Left ventricle myocardium inferior (tissue), 1 donor: ENCODE measurements around the gene IGFBPL1. TPM values are rescaled to one million over a fixed set of nuclear protein-coding genes. Genes with fewer than 3 reads are reported as not detected.
"Not testable (repeated sequence)": the region's sequence is repeated elsewhere in the genome, so short reads cannot be mapped to it uniquely, and the experiment has no call there.

Experiments
- DNase-seq: peaks from one replicate; pipeline ENCODE4 v3.0.0-alpha.2; 2020
- H3K27ac ChIP-seq: fragments of 200-600 bp; replicated peaks from 2 replicates; pipeline ENCODE4 v1.8.0; 2021
- H3K27me3 ChIP-seq: fragments of 200-600 bp; 2 replicates; pipeline ENCODE4 v1.8.0; 2021; ENCODE audit warnings: low read depth
- H3K36me3 ChIP-seq: fragments of 200-600 bp; 2 replicates; pipeline ENCODE4 v1.8.0; 2021
- H3K4me1 ChIP-seq: fragments of 200-600 bp; 2 replicates; pipeline ENCODE4 v1.8.0; 2021
- H3K4me3 ChIP-seq: fragments of 200-600 bp; 2 replicates; pipeline ENCODE4 v1.8.0; 2021; ENCODE audit warnings: mild to moderate bottlenecking, moderate library complexity
- H3K9me3 ChIP-seq: fragments of 200-600 bp; replicated peaks from 2 replicates; pipeline ENCODE4 v1.8.0; 2021
- intact Hi-C: fragments of 100-400 bp; cut with micrococcal nuclease; formaldehyde crosslinking; loops from one replicate; pipeline ENCODE4 v1.11.0; 2022
- total RNA-seq: library from RNA; stranded (reverse); fragmentation: NEBNext Ultra II Directional; extraction: Animal tissue kit (Norgen Biotek cat#: 25700); gene quantifications from one replicate; pipeline ENCODE4 v1.2.1, GENCODE V29; 2021
- TF ChIP-seq, protein P1 (sequence below): fragments of 200-600 bp; IDR thresholded peaks from 2 replicates; pipeline ENCODE4 v1.8.0; 2021; ENCODE audit warnings: antibody characterized with exemption, mild to moderate bottlenecking, borderline replicate concordance
- donor health status: DM: no; HTN: yes; CAD: no; lungs with severe emphysema.

IGFBPL1 gene
- total RNA-seq, 1 donor from 2014 or later, result not detected

DNA sequence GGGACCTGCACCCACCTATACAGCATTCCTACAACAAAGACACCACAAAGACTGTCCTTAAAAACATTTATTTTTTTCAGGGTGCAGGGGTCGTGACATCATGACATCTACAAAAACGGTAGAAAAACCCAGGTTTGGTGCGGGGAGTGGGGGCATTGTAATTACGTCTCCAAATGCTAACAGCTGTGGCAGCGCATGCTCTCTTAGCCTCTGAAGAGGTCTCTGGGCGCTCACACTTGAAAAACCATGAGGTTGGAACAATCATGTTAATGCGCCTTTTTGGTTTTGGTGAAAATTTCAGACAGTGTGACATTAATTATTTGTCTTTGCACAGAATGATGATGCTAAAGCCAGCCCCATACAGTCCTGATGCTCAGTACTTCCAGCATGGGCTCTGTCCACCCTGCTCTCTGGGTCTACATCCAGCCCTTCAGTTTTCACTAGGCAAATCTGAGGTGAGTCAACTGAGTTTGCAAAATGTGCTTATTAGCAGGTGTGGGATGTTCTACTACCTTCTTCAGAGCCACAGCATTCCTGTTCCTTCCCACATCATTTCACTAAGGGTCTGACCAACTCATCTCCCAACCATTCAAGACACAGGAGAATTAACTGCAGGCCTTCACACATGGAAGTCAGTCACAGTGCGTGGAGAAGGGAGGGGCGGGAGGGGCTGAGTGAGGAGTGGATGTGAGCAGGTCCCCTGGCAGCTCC lies 17.6 kb downstream of the IGFBPL1 start:
- H3K4me3 ChIP-seq, result no peak overlapping the region
- no peaks in the 10 kb centered on the region for H3K4me1 ChIP-seq
- TF ChIP-seq, protein P1, sequence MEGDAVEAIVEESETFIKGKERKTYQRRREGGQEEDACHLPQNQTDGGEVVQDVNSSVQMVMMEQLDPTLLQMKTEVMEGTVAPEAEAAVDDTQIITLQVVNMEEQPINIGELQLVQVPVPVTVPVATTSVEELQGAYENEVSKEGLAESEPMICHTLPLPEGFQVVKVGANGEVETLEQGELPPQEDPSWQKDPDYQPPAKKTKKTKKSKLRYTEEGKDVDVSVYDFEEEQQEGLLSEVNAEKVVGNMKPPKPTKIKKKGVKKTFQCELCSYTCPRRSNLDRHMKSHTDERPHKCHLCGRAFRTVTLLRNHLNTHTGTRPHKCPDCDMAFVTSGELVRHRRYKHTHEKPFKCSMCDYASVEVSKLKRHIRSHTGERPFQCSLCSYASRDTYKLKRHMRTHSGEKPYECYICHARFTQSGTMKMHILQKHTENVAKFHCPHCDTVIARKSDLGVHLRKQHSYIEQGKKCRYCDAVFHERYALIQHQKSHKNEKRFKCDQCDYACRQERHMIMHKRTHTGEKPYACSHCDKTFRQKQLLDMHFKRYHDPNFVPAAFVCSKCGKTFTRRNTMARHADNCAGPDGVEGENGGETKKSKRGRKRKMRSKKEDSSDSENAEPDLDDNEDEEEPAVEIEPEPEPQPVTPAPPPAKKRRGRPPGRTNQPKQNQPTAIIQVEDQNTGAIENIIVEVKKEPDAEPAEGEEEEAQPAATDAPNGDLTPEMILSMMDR, result no peak
- no peaks in the 10 kb centered on the region for H3K9me3 ChIP-seq
- H3K36me3 ChIP-seq, result no peaks in the 10 kb centered on the region
- peaks cover 67% of the 10 kb centered on the region for H3K27me3 ChIP-seq
- H3K27ac ChIP-seq, result no peak overlapping the region
- intact Hi-C loops, result no loop called here
- no peak for DNase-seq

DNA sequence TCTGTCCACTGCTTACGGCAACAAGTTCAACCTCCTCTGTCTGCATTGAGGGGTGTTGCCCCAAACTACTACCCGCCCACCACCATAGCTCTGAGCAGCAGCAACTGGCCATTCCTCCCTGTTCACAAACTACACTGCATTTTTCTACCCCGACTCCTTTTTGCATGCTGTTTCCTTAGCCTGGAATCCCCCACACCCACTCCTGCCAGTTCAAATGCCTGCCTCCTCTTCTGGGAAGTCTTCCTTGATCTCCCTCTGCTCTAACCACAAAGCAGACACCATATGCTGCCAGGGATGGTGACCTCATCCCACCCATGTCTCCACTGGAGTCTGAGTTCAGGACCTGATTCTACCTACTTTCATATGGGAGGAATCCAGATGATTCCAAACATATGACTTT lies 18.5 kb downstream of the IGFBPL1 start:
- no peaks in the 10 kb centered on the region for H3K9me3 ChIP-seq
- no peaks in the 10 kb centered on the region for H3K4me1 ChIP-seq
- no peak overlapping the region for H3K27ac ChIP-seq
- H3K36me3 ChIP-seq, result no peaks in the 10 kb centered on the region
- TF ChIP-seq, protein P1, result no peak
- no peak overlapping the region for H3K4me3 ChIP-seq
- intact Hi-C loops, result no loop called here
- DNase-seq, result no peak
- peaks cover 72% of the 10 kb centered on the region for H3K27me3 ChIP-seq

GRCh38 chr9:38404314-38404713 lies 19.9 kb downstream of the IGFBPL1 start:
- DNase-seq, result no peak
- H3K27me3 ChIP-seq, result peaks cover 69% of the 10 kb centered on the region
- intact Hi-C loops, result no loop called here
- no peaks in the 10 kb centered on the region for H3K9me3 ChIP-seq
- peaks cover 4% of the 10 kb centered on the region for H3K4me1 ChIP-seq
- no peaks in the 10 kb centered on the region for H3K36me3 ChIP-seq
- H3K4me3 ChIP-seq, result no peak overlapping the region
- TF ChIP-seq, protein P1, result no peak
- H3K27ac ChIP-seq, result no peak overlapping the region

- TF ChIP-seq, protein P1, result no peak
- no peaks in the 10 kb centered on the region for H3K9me3 ChIP-seq
- no peak for DNase-seq
- intact Hi-C loops, result no loop called here
- no peak overlapping the region for H3K4me3 ChIP-seq
- no peak overlapping the region for H3K27ac ChIP-seq
- H3K27me3 ChIP-seq, result peaks cover 57% of the 10 kb centered on the region
- H3K36me3 ChIP-seq, result peaks cover 5% of the 10 kb centered on the region
- peaks cover 4% of the 10 kb centered on the region for H3K4me1 ChIP-seq
Observed at GRCh38 chr9:38401994-38402393, 22.3 kb downstream of the IGFBPL1 start.

DNA sequence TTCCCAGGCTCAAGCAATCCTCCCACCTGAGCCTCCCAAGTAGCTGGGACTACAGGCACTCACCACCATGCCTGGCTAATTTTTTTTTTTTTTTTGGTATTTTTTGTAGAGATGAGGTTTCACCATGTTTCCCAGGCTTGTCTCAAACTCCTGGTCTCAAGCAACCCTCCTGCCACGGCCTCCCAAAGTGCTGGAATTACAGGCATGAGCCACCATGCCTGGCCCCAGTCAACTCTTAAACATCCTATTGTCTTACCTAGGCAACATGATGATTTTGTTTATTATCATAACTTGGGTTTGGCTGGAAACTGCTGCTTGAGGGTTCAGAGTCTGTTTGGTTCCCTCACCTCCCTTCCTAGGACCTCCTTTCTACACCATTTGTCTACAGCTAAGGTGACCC lies 25.1 kb downstream of the IGFBPL1 start:
- peaks cover 20% of the 10 kb centered on the region for H3K36me3 ChIP-seq
- H3K4me3 ChIP-seq, H3K4me1 ChIP-seq, H3K9me3 ChIP-seq, H3K27ac ChIP-seq, DNase-seq, intact Hi-C loops: not testable (repeated sequence)
- H3K27me3 ChIP-seq, result peaks cover 30% of the 10 kb centered on the region

DNA sequence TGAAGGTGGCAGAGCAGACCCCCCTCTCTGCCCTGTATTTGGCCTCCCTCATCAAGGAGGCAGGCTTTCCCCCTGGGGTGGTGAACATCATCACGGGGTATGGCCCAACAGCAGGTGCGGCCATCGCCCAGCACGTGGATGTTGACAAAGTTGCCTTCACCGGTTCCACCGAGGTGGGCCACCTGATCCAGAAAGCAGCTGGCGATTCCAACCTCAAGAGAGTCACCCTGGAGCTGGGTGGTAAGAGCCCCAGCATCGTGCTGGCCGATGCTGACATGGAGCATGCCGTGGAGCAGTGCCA lies 27.9 kb downstream of the IGFBPL1 start:
- TF ChIP-seq, protein P1, result no peak
- intact Hi-C loops, result no loop called here
- Histone ChIP-seq H3K9me3 (no peaks in the 10 kb centered on the region), H3K27ac (no peak overlapping the region), H3K4me1 (peaks cover 21% of the 10 kb centered on the region), H3K27me3 (peaks cover 2% of the 10 kb centered on the region), H3K4me3 (no peak overlapping the region), H3K36me3 (peaks cover 20% of the 10 kb centered on the region)
- DNase-seq, result no peak
